ENCODE measurements around the gene TAF5L. TPM values are rescaled to one million over a fixed set of nuclear protein-coding genes. Genes with fewer than 3 reads are reported as not detected.
A peak's percentile ranks its signal among the peaks of the same experiment; 100 is the strongest.

Gene TAF5L
- total and polyA plus RNA-seq, 2 of the 13 experiments (the other 11 are each of a cell fraction or from before 2014, with no cell fraction given) = 10.8 to 18.2 TPM

GRCh38 chr1:229625071-229625914, 629 bp downstream of the TAF5L start:
- Histone ChIP-seq H3K36me3 (replicated peaks in 1 of 2; ENCODE audit: control insufficient read depth in 1 of 2, insufficient read depth in 2 of 2, low read length in 2 of 2) (peaks cover 0 to 11% of the 10 kb centered on the region in 2 experiments; a peak in 3 of 5 replicates), H3K4me2 (ENCODE audit: low read depth, low read length) (peak overlapping the region; percentile 91), H4K20me1 (ENCODE audit: insufficient read depth, low read length) (no peaks in the 10 kb centered on the region; the same call in 1 of the 2 replicates), H3K4me1 (ENCODE audit: insufficient read depth, low read length) (peaks cover 31% of the 10 kb centered on the region), H3K4me3 (replicated peaks in 1 of 3; ENCODE audit: insufficient read depth in 1 of 3, low read depth in 2 of 3, low read length in 3 of 3) (peak overlapping the region; percentile 78 to 92 (median 86)), H3K79me2 (ENCODE audit: insufficient read depth, low read length) (peaks cover 85% of the 10 kb centered on the region), H3K9me3 (ENCODE audit: low read length) (no peaks in the 10 kb centered on the region), H3K27ac (ENCODE audit: extremely low read length, insufficient read depth, low read length) (peak overlapping the region; percentile 69), H3K27me3 (ENCODE audit: control insufficient read depth in 1 of 2, insufficient read depth in 2 of 2, low read length in 2 of 2) (no peaks in the 10 kb centered on the region; a peak in 1 of 5 replicates), H2AFZ (ENCODE audit: low read length) (no peak overlapping the region), H3K9ac (ENCODE audit: insufficient read depth, low read depth, low read length) (peak overlapping the region; percentile 74)
- intact Hi-C loops (cut with micrococcal nuclease; ENCODE audit: unreplicated experiment) = no loop called here
- DNase-seq (ENCODE audit: low spot score) = peak; percentile 31
- ChIA-PET POLR2A (interaction anchor here (5.0 kb wide), 1 partner anchor 67 kb away, joined by 34 read pairs; the partner anchor contains the start of gene ABCB10), CTCF (ENCODE audit: low intra/inter-chr PET ratio, low total read pairs) (no interaction called here)
- FAIRE-seq = peak; percentile 70
- in situ Hi-C loops (cut with HindIII; ENCODE audit: extremely low pct_ligation_motif_present, low pct_unique_long_range_greater_than_20kb) = loop anchor here (5.0 kb wide), 1 partner anchor 63 kb away; no protein-coding TSS in a partner anchor
- under 1% methylated on average over 30 of the region's 86 CpGs for WGBS (ENCODE audit: low lambda C conversion rate)
- peak; percentile 50 for ATAC-seq
- BruUV-seq (replicated peaks) = TSS peak; percentile 52
- TF ChIP-seq REST (IDR thresholded peaks at IDR 0.05; ENCODE audit: borderline replicate concordance in 1 of 2, low read depth in 1 of 2, low read length in 2 of 2) (no peak), ZNF816 (CRISPR knock-in tag; IDR thresholded peaks at IDR 0.05; ENCODE audit: borderline replicate concordance) (no peak), HNF4G (IDR thresholded peaks at IDR 0.05; ENCODE audit: borderline replicate concordance, low read depth, low read length) (no peak), HNF4G (CRISPR knock-in tag; IDR thresholded peaks at IDR 0.05; ENCODE audit: borderline replicate concordance, low read depth) (0 out of 2 replicates have a peak, but pooled peaks have one; percentile 8), RARA (CRISPR knock-in tag; IDR thresholded peaks at IDR 0.05) (no peak), ZNF891 (CRISPR knock-in tag; IDR thresholded peaks at IDR 0.05) (0 out of 2 replicates have a peak, but pooled peaks have one; percentile 63), ASH2L (IDR thresholded peaks at IDR 0.05; ENCODE audit: insufficient read length, low read depth, low read length) (peak; percentile 65), HHEX (CRISPR knock-in tag; IDR thresholded peaks at IDR 0.05) (no peak), RBM39 (IDR thresholded peaks at IDR 0.05; ENCODE audit: low read depth, low read length, poor library complexity, severe bottlenecking) (no peak), NR2F6 (IDR thresholded peaks at IDR 0.05) (no peak), NR2F6 (CRISPR knock-in tag; IDR thresholded peaks at IDR 0.05) (no peak), FOXK1 (CRISPR knock-in tag; IDR thresholded peaks at IDR 0.05; ENCODE audit: borderline replicate concordance, low read depth) (0 out of 2 replicates have a peak, but pooled peaks have one; percentile 9), ZNF468 (CRISPR knock-in tag; IDR thresholded peaks at IDR 0.05) (no peak), HIC2 (CRISPR knock-in tag; IDR thresholded peaks at IDR 0.05; ENCODE audit: low read depth) (no peak), ZNF670 (CRISPR knock-in tag; IDR thresholded peaks at IDR 0.05; ENCODE audit: borderline replicate concordance) (no peak), ZNF235 (CRISPR knock-in tag; IDR thresholded peaks at IDR 0.05; ENCODE audit: borderline replicate concordance) (no peak), ZNF569 (CRISPR knock-in tag; IDR thresholded peaks at IDR 0.05; ENCODE audit: borderline replicate concordance) (no peak)
